Measurements from ENCODE around the gene SH3D19. TPM values are rescaled to one million over a fixed set of nuclear protein-coding genes. Genes with fewer than 3 reads are reported as not detected.
"Not testable (repeated sequence)": the region's sequence is repeated elsewhere in the genome, so short reads cannot be mapped to it uniquely, and the experiment has no call there.

Gene SH3D19
- total and polyA plus RNA-seq, 7 donors = 31.4 to 195 (median 105) TPM

GRCh38 chr4:151236036-151236435 lies 89.4 kb downstream of the SH3D19 start:
- intact Hi-C loops (cut with DNase I) = loop anchor here (5.0 kb wide), 1 partner anchor 126 kb away; no protein-coding TSS in a partner anchor
- no peak overlapping the region for H3K27ac ChIP-seq

GRCh38 chr4:151235373-151235772 lies 90.0 kb downstream of the SH3D19 start:
- not testable (repeated sequence) for H3K4me3 ChIP-seq, H3K27ac ChIP-seq, H3K27me3 ChIP-seq, H3K36me3 ChIP-seq, H3K9me3 ChIP-seq, DNase-seq
- 95 to 97% methylated on average over 1 of the region's 1 CpG for WGBS, 2 donors
- intact Hi-C loops (cut with DNase I) = loop anchor here (5.0 kb wide), 1 partner anchor 127 kb away; no protein-coding TSS in a partner anchor
- peaks cover 0 to 29% (median 12%) of the 10 kb centered on the region in 4 donors for H3K4me1 ChIP-seq

More at GRCh38 chr4:151236036-151236435, 89.4 kb downstream of the SH3D19 start:
- no peak for DNase-seq
- TF ChIP-seq POLR2AphosphoS5 (IDR thresholded peaks at IDR 0.05) (no peak), CTCF (IDR thresholded peaks at IDR 0.05) (no peak), POLR2A (IDR thresholded peaks at IDR 0.05) (no peak), EP300 (IDR thresholded peaks at IDR 0.05) (no peak)
- no peaks in the 10 kb centered on the region for H3K36me3 ChIP-seq
- H3K4me1 ChIP-seq = peaks cover 0 to 29% (median 12%) of the 10 kb centered on the region in 4 donors
- H3K27me3 ChIP-seq = no peaks in the 10 kb centered on the region
- H3K9me3 ChIP-seq = no peaks in the 10 kb centered on the region
- 97 to 98% methylated on average over 27 of the region's 27 CpGs for WGBS, 2 donors
- H3K4me3 ChIP-seq = no peak overlapping the region

GRCh38 chr4:151233600-151233999 lies 91.8 kb downstream of the SH3D19 start:
- no peak overlapping the region for H3K27ac ChIP-seq
- no peak overlapping the region for H3K4me3 ChIP-seq
- no peaks in the 10 kb centered on the region for H3K36me3 ChIP-seq
- DNase-seq = no peak
- no peaks in the 10 kb centered on the region for H3K9me3 ChIP-seq
- H3K27me3 ChIP-seq = no peaks in the 10 kb centered on the region
- intact Hi-C loops (cut with DNase I) = no loop called here
- no peak for TF ChIP-seq CTCF (IDR thresholded peaks at IDR 0.05)
- no peak for TF ChIP-seq POLR2AphosphoS5 (IDR thresholded peaks at IDR 0.05)
- TF ChIP-seq POLR2A (IDR thresholded peaks at IDR 0.05) = no peak
- TF ChIP-seq EP300 (IDR thresholded peaks at IDR 0.05) = no peak
- WGBS, 2 donors = 93 to 96% methylated on average over 5 of the region's 5 CpGs
- H3K4me1 ChIP-seq = peaks cover 0 to 27% (median 12%) of the 10 kb centered on the region in 4 donors

- Histone ChIP-seq H3K9me3 (no peaks in the 10 kb centered on the region), H3K36me3 (no peaks in the 10 kb centered on the region), H3K27ac (no peak overlapping the region), H3K4me1 (peaks cover 0 to 33% (median 26%) of the 10 kb centered on the region in 4 donors), H3K4me3 (no peak overlapping the region), H3K27me3 (no peaks in the 10 kb centered on the region)
- intact Hi-C loops (cut with DNase I) = no loop called here
- no peak for DNase-seq
- 94 to 95% methylated on average over 7 of the region's 7 CpGs for WGBS, 2 donors
- TF ChIP-seq POLR2AphosphoS5 (IDR thresholded peaks at IDR 0.05) = no peak
- TF ChIP-seq POLR2A (IDR thresholded peaks at IDR 0.05) = no peak
- TF ChIP-seq EP300 (IDR thresholded peaks at IDR 0.05) = no peak
- no peak for TF ChIP-seq CTCF (IDR thresholded peaks at IDR 0.05)
Measured at GRCh38 chr4:151231915-151232595, 93.3 kb downstream of the SH3D19 start.

- intact Hi-C loops (cut with DNase I) = loop anchor here (5.0 kb wide), 1 partner anchor 61 kb away; no protein-coding TSS in a partner anchor
- H3K9me3 ChIP-seq = no peaks in the 10 kb centered on the region
- no peak for TF ChIP-seq EP300 (IDR thresholded peaks at IDR 0.05)
- TF ChIP-seq POLR2A (IDR thresholded peaks at IDR 0.05) = no peak
- H3K4me3 ChIP-seq = peak overlapping the region in 3 of 4 donors; percentile 13 to 39 (median 34)
- H3K27ac ChIP-seq = peak overlapping the region; percentile 61 to 80 (median 66)
- no peaks in the 10 kb centered on the region for H3K36me3 ChIP-seq
- H3K4me1 ChIP-seq = peaks cover 0 to 55% (median 28%) of the 10 kb centered on the region in 4 donors
- no peaks in the 10 kb centered on the region for H3K27me3 ChIP-seq
- WGBS, 2 donors = 78 to 85% methylated on average over 6 of the region's 6 CpGs
- DNase-seq = no peak
Measured at GRCh38 chr4:151228189-151229119, 97.0 kb downstream of the SH3D19 start.
